ENCODE measurements around the gene PDZD7. TPM values are rescaled to one million over a fixed set of nuclear protein-coding genes. Genes with fewer than 3 reads are reported as not detected.

Gene PDZD7
- total RNA-seq, 1 donor from 2014 or later, result 0.29 TPM

GRCh38 chr10:101011517-101012423 lies 19.2 kb downstream of the PDZD7 start:
- DNase-seq (ENCODE audit: low spot score, unreplicated experiment), result no peak
- Mint-ChIP-seq H3K4me3 (ENCODE audit: low read depth) (no peak overlapping the region), H3K9me3 (ENCODE audit: low read depth) (no peaks in the 10 kb centered on the region), H3K4me1 (ENCODE audit: low read depth) (peaks cover 12% of the 10 kb centered on the region), H3K36me3 (ENCODE audit: insufficient read depth) (no peaks in the 10 kb centered on the region), H3K27ac (no peak overlapping the region), H3K27me3 (peaks cover 30% of the 10 kb centered on the region)
- peak; percentile 50 for TF ChIP-seq CTCF (IDR thresholded peaks at IDR 0.05; ENCODE audit: unreplicated experiment)

GRCh38 chr10:101010329-101010728 lies 20.6 kb downstream of the PDZD7 start:
- peaks cover 19% of the 10 kb centered on the region for H3K27me3 Mint-ChIP-seq
- H3K27ac Mint-ChIP-seq, result no peak overlapping the region
- H3K4me1 Mint-ChIP-seq (ENCODE audit: low read depth), result peaks cover 12% of the 10 kb centered on the region
- TF ChIP-seq CTCF (IDR thresholded peaks at IDR 0.05; ENCODE audit: unreplicated experiment), result no peak
- no peak overlapping the region for H3K4me3 Mint-ChIP-seq (ENCODE audit: low read depth)
- H3K36me3 Mint-ChIP-seq (ENCODE audit: insufficient read depth), result peaks cover 2% of the 10 kb centered on the region
- no peaks in the 10 kb centered on the region for H3K9me3 Mint-ChIP-seq (ENCODE audit: low read depth)
- no peak for DNase-seq (ENCODE audit: low spot score, unreplicated experiment)

- peaks cover 5% of the 10 kb centered on the region for H3K36me3 Mint-ChIP-seq (ENCODE audit: insufficient read depth)
- TF ChIP-seq CTCF (IDR thresholded peaks at IDR 0.05; ENCODE audit: unreplicated experiment), result no peak
- DNase-seq (ENCODE audit: low spot score, unreplicated experiment), result no peak
- no peak overlapping the region for H3K27ac Mint-ChIP-seq
- no peak overlapping the region for H3K4me3 Mint-ChIP-seq (ENCODE audit: low read depth)
- peaks cover 11% of the 10 kb centered on the region for H3K4me1 Mint-ChIP-seq (ENCODE audit: low read depth)
- H3K27me3 Mint-ChIP-seq, result peaks cover 6% of the 10 kb centered on the region
- no peaks in the 10 kb centered on the region for H3K9me3 Mint-ChIP-seq (ENCODE audit: low read depth)
Measured at GRCh38 chr10:101008823-101009423, 22.0 kb downstream of the PDZD7 start.

- H3K27me3 Mint-ChIP-seq, result peaks cover 2% of the 10 kb centered on the region
- H3K4me1 Mint-ChIP-seq (ENCODE audit: low read depth), result peaks cover 9% of the 10 kb centered on the region
- no peak overlapping the region for H3K4me3 Mint-ChIP-seq (ENCODE audit: low read depth)
- H3K27ac Mint-ChIP-seq, result no peak overlapping the region
- H3K9me3 Mint-ChIP-seq (ENCODE audit: low read depth), result no peaks in the 10 kb centered on the region
- no peak for DNase-seq (ENCODE audit: low spot score, unreplicated experiment)
- H3K36me3 Mint-ChIP-seq (ENCODE audit: insufficient read depth), result peaks cover 6% of the 10 kb centered on the region
- no peak for TF ChIP-seq CTCF (IDR thresholded peaks at IDR 0.05; ENCODE audit: unreplicated experiment)
Measured at GRCh38 chr10:101007915-101008822, 22.8 kb downstream of the PDZD7 start.

All from progenitor cell of endocrine pancreas (in vitro differentiated cells).